ENCODE data around the gene KCND2.

KCND2 gene

GRCh38 chr7:120272701-120273475 is at the start of gene KCND2:
Gene KCND2 (plus strand): TSS chr7:120273175.
- TF ChIP-seq CTCF (IDR thresholded peaks at IDR 0.05) = no peak

- no peak for TF ChIP-seq CTCF (IDR thresholded peaks at IDR 0.05)
Measured at GRCh38 chr7:120226188-120226587, 46.8 kb upstream of the KCND2 start.

DNA sequence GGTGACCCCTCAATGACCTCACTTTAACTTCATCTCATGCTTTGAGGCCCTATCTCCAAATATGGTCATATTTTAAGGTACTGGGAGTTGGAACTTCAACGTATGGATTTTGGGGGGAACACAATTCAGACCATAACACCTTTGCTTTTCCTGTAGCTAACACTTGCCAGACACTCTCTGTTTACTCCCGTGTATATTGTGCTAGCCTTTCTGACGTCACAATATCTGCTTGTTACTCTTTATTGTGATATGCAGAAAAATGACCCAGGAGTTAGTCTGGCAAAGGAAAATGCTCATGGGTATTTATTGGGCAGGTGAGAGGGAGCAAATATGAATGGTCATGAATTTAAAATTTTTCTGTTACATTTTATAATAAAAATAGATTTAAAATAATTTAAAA is 45.7 kb upstream of the KCND2 start:
- TF ChIP-seq CTCF (IDR thresholded peaks at IDR 0.05) = no peak

DNA sequence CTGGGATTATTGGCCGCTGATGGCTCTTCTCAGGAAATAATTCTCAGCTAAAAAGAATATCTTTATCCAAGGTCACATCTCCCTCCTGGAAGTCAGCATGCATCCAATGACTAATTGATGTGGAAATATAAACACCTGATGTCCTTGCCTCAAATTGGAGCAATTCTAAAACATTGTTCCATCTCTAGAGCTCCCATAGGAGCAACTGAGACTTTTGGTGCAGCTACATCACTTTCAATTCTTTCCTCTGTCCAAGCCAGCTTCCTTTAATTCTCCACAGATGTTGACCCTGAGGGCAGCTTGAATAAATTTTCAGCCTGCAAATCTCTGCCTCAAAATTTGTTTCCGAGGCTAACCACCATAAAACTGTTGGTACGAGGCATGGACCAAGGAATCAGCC is 43.9 kb upstream of the KCND2 start:
- no peak for TF ChIP-seq CTCF (IDR thresholded peaks at IDR 0.05)

DNA sequence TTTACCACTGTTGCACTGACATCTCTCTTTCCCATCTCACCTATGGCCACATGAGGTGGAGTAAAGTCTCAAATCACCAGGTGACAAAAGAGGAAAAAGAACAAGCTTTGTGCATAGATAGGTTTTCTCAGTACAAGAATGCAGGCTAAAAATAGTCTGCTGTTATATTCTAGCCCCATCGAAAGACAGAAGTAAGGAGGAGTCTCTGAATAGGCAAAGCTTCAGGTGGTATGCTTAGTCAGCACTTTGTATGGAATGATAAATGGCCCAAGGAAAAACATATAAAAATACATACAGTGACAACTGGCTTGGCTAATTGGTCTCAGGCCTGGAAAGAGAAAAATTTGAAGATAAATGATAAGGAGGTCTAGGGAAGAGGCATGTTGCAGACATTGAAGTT is 39.6 kb upstream of the KCND2 start:
- TF ChIP-seq CTCF (IDR thresholded peaks at IDR 0.05) = no peak

- TF ChIP-seq CTCF (IDR thresholded peaks at IDR 0.05) = no peak
Measured at GRCh38 chr7:120241973-120242372, 31.0 kb upstream of the KCND2 start.

- no peak for TF ChIP-seq CTCF (IDR thresholded peaks at IDR 0.05)
Measured at GRCh38 chr7:120254845-120255244, 18.1 kb upstream of the KCND2 start.
